GM18507 (cell line): ENCODE data around the gene AVPR2.
A peak's percentile ranks its signal among the peaks of the same experiment; 100 is the strongest.

Experiments
- DNase-seq: peaks from one replicate; pipeline ENCODE4 v3.0.0; 2011; ENCODE audit warnings: low read depth; ENCODE audit not compliant: insufficient read length; ENCODE audit errors: extremely low spot score
- FAIRE-seq: peaks from 2 replicates; lab custom pipeline; 2011; peaks lifted over from hg19 to GRCh38; lab: Jason Lieb, UNC

Gene AVPR2

GRCh38 chrX:153944140-153944799 is 39.8 kb downstream of the AVPR2 start, which contains the start of gene RENBP:
Gene RENBP, minus strand, starts transcription at chrX:153944643. Its CDS starts 33 bp downstream, at chrX:153944610.
- FAIRE-seq, result peak; percentile 66
- no peak for DNase-seq

GRCh38 chrX:153944800-153945150 is 40.3 kb downstream of the AVPR2 start:
- DNase-seq (no peak), FAIRE-seq (no peak)

GRCh38 chrX:153945956-153946943 is 41.8 kb downstream of the AVPR2 start:
- no peak for FAIRE-seq
- DNase-seq, result no peak

- DNase-seq (no peak), FAIRE-seq (peak; percentile 99)
Measured at GRCh38 chrX:153947009-153947769, 42.7 kb downstream of the AVPR2 start.

GRCh38 chrX:153948002-153948466 is 43.6 kb downstream of the AVPR2 start:
- DNase-seq (no peak), FAIRE-seq (no peak)

- no peak for DNase-seq
- no peak for FAIRE-seq
Measured at GRCh38 chrX:153948847-153949805, 44.7 kb downstream of the AVPR2 start.

- FAIRE-seq, result no peak
- no peak for DNase-seq
Measured at GRCh38 chrX:153950127-153950526, 45.7 kb downstream of the AVPR2 start.

GRCh38 chrX:153951683-153952372 is 47.4 kb downstream of the AVPR2 start:
- FAIRE-seq (no peak), DNase-seq (no peak)

- DNase-seq (no peak), FAIRE-seq (no peak)
Measured at GRCh38 chrX:153952373-153953026, 48.0 kb downstream of the AVPR2 start.

- FAIRE-seq, result peak; percentile 96
- DNase-seq, result peak; percentile 56
Measured at GRCh38 chrX:153953342-153953830, 48.9 kb downstream of the AVPR2 start.

- FAIRE-seq (no peak), DNase-seq (no peak)
Measured at GRCh38 chrX:153953892-153954557, 49.6 kb downstream of the AVPR2 start.

GRCh38 chrX:153954558-153955227 is 50.2 kb downstream of the AVPR2 start:
- FAIRE-seq, result no peak

GRCh38 chrX:153955228-153955732 is 50.8 kb downstream of the AVPR2 start:
- no peak for FAIRE-seq
- no peak for DNase-seq

More at GRCh38 chrX:153954558-153955227, 50.2 kb downstream of the AVPR2 start:
- DNase-seq, result no peak

GRCh38 chrX:153956044-153956907 is 51.8 kb downstream of the AVPR2 start:
- no peak for FAIRE-seq

More at GRCh38 chrX:153956044-153956907, 51.8 kb downstream of the AVPR2 start:
- DNase-seq, result no peak
